Measurements from ENCODE around the gene PRSS16. TPM values are rescaled to one million over a fixed set of nuclear protein-coding genes. Genes with fewer than 3 reads are reported as not detected.

PRSS16 gene
- total and polyA plus RNA-seq, 9 of the 15 experiments (the other 6 are each of a cell fraction or from before 2014, with no cell fraction given), result 4.5 to 21.3 (median 12.1) TPM

- TF ChIP-seq STAT5B (CRISPR knock-in tag; IDR thresholded peaks at IDR 0.05) (no peak), PHF8 (IDR thresholded peaks at IDR 0.05; ENCODE audit: borderline replicate concordance, low read length) (peak; percentile 76), SOX6 (IDR thresholded peaks at IDR 0.05) (peak; percentile 47; the same call in 1 of the 2 replicates), JUN (IDR thresholded peaks at IDR 0.05; ENCODE audit: borderline replicate concordance, low read depth, low read length) (peak; percentile 39; the same call in 1 of the 2 replicates), JUN (CRISPR knock-in tag; IDR thresholded peaks at IDR 0.05; ENCODE audit: borderline replicate concordance) (no peak), PBX2 (CRISPR knock-in tag; IDR thresholded peaks at IDR 0.05; ENCODE audit: low read depth) (no peak), PBX2 (tag; conservative IDR thresholded peaks at IDR 0.05; ENCODE audit: low read depth) (no peak), TAF7 (tag; IDR thresholded peaks at IDR 0.05) (0 out of 2 replicates have a peak, but pooled peaks have one; percentile 48), RERE (CRISPR knock-in tag; IDR thresholded peaks at IDR 0.05; ENCODE audit: borderline replicate concordance) (no peak), MYC (IDR thresholded peaks at IDR 0.05; ENCODE audit: low read depth, low read length) (peak; percentile 50), MYC (CRISPR knock-in tag; IDR thresholded peaks at IDR 0.05; ENCODE audit: borderline replicate concordance, low read depth) (0 out of 2 replicates have a peak, but pooled peaks have one; percentile 55), WHSC1 (IDR thresholded peaks at IDR 0.05; ENCODE audit: low read length) (no peak), ZKSCAN3 (CRISPR knock-in tag; IDR thresholded peaks at IDR 0.05) (no peak), RFX7 (CRISPR knock-in tag; IDR thresholded peaks at IDR 0.05) (no peak), SMARCA4 (IDR thresholded peaks at IDR 0.05) (peak; percentile 58), SETDB1 (IDR thresholded peaks at IDR 0.05; ENCODE audit: low read length) (no peak), ZNF764 (CRISPR knock-in tag; IDR thresholded peaks at IDR 0.05; ENCODE audit: low read depth) (no peak), ZNF212 (CRISPR knock-in tag; IDR thresholded peaks at IDR 0.05) (no peak), RBM14 (IDR thresholded peaks at IDR 0.05; ENCODE audit: borderline replicate concordance, insufficient read depth, low read depth, low read length) (no peak), EP400 (IDR thresholded peaks at IDR 0.05) (peak; percentile 96), DACH1 (IDR thresholded peaks at IDR 0.05; ENCODE audit: partially characterized antibody) (no peak), RBFOX2 (IDR thresholded peaks at IDR 0.05; ENCODE audit: low read depth, low read length) (peak; percentile 90)
Measured at GRCh38 chr6:27251112-27251605, 3.7 kb downstream of the PRSS16 start (continued).

Data from K562 (cell line).